Type B pancreatic cell (in vitro differentiated cells): ENCODE data around the gene RBM39. TPM values are rescaled to one million over a fixed set of nuclear protein-coding genes. Genes with fewer than 3 reads are reported as not detected.

ENCODE experiments used
- DNase-seq: peaks from one replicate; pipeline ENCODE4 v3.0.0; 2021; ENCODE audit warnings: mixed read lengths; ENCODE audit not compliant: unreplicated experiment; ENCODE audit errors: extremely low spot score
- H3K27ac Mint-ChIP-seq: 2 replicates; pipeline ENCODE4 v1.8.0; 2021; ENCODE audit warnings: mild to moderate bottlenecking, mixed read lengths
- H3K27me3 Mint-ChIP-seq: 2 replicates; pipeline ENCODE4 v1.8.0; 2021; ENCODE audit warnings: mixed read lengths
- H3K36me3 Mint-ChIP-seq: 2 replicates; pipeline ENCODE4 v1.8.0; 2021; ENCODE audit warnings: mixed read lengths
- H3K4me1 Mint-ChIP-seq: one replicate; pipeline ENCODE4 v1.8.0; 2021; ENCODE audit warnings: mixed read lengths; ENCODE audit not compliant: unreplicated experiment
- H3K4me3 Mint-ChIP-seq: 2 replicates; pipeline ENCODE4 v1.8.0; 2021; ENCODE audit warnings: mild to moderate bottlenecking, mixed read lengths
- H3K9me3 Mint-ChIP-seq: 2 replicates; pipeline ENCODE4 v1.8.0; 2021; ENCODE audit warnings: mixed read lengths
- CTCF ChIP-seq: fragments of 200-600 bp; sonication (generic); conservative IDR thresholded peaks from 2 replicates; pipeline ENCODE4 v1.5.0; 2021; ENCODE audit warnings: antibody characterized with exemption, mild to moderate bottlenecking
- total RNA-seq: library from RNA; stranded (reverse); gene quantifications from 2 replicates; pipeline ENCODE4 v1.2.1, GENCODE V29; 2021; ENCODE audit warnings: low replicate concordance

The RBM39 gene
- total RNA-seq, 1 donor from 2014 or later, result 398 TPM

- H3K27me3 Mint-ChIP-seq, result peaks cover 6% of the 10 kb centered on the region
- peaks cover 32% of the 10 kb centered on the region for H3K4me1 Mint-ChIP-seq
- peak overlapping the region; percentile 97 for H3K4me3 Mint-ChIP-seq
- H3K9me3 Mint-ChIP-seq, result no peaks in the 10 kb centered on the region
- peaks cover 45% of the 10 kb centered on the region for H3K36me3 Mint-ChIP-seq
- DNase-seq, result no peak
- peak; percentile 58 for TF ChIP-seq CTCF
- H3K27ac Mint-ChIP-seq, result peak overlapping the region; percentile 99
These were observed 2.5 kb downstream of the RBM39 start for GRCh38 chr20:35739294-35740163.

GRCh38 chr20:35738410-35739179 is 3.5 kb downstream of the RBM39 start:
- peaks cover 53% of the 10 kb centered on the region for H3K36me3 Mint-ChIP-seq
- DNase-seq, result no peak
- H3K27me3 Mint-ChIP-seq, result peaks cover 6% of the 10 kb centered on the region
- no peaks in the 10 kb centered on the region for H3K9me3 Mint-ChIP-seq
- no peak for TF ChIP-seq CTCF
- peaks cover 25% of the 10 kb centered on the region for H3K4me1 Mint-ChIP-seq
- peak overlapping the region; percentile 51 for H3K4me3 Mint-ChIP-seq
- peak overlapping the region; percentile 48 for H3K27ac Mint-ChIP-seq

GRCh38 chr20:35737865-35738333 is 4.2 kb downstream of the RBM39 start:
- Mint-ChIP-seq H3K4me3 (peak overlapping the region; percentile 51), H3K36me3 (peaks cover 56% of the 10 kb centered on the region), H3K27me3 (peaks cover 6% of the 10 kb centered on the region), H3K4me1 (peaks cover 18% of the 10 kb centered on the region), H3K9me3 (no peaks in the 10 kb centered on the region), H3K27ac (peak overlapping the region; percentile 48)
- DNase-seq, result no peak
- TF ChIP-seq CTCF, result no peak

GRCh38 chr20:35735826-35736470 is 6.1 kb downstream of the RBM39 start:
- TF ChIP-seq CTCF, result no peak
- Mint-ChIP-seq H3K9me3 (no peaks in the 10 kb centered on the region), H3K27me3 (no peaks in the 10 kb centered on the region), H3K4me3 (peak overlapping the region; percentile 49), H3K36me3 (peaks cover 56% of the 10 kb centered on the region), H3K27ac (peak overlapping the region; percentile 45), H3K4me1 (peaks cover 15% of the 10 kb centered on the region)
- no peak for DNase-seq
